Measurements from ENCODE around the gene ATP8A2. TPM values are rescaled to one million over a fixed set of nuclear protein-coding genes. Genes with fewer than 3 reads are reported as not detected.
"Not testable (repeated sequence)": the region's sequence is repeated elsewhere in the genome, so short reads cannot be mapped to it uniquely, and the experiment has no call there.

ATP8A2 gene
- total and polyA plus RNA-seq, 4 donors: 0.01 to 0.08 (median 0.05) TPM; not detected in 1

DNA sequence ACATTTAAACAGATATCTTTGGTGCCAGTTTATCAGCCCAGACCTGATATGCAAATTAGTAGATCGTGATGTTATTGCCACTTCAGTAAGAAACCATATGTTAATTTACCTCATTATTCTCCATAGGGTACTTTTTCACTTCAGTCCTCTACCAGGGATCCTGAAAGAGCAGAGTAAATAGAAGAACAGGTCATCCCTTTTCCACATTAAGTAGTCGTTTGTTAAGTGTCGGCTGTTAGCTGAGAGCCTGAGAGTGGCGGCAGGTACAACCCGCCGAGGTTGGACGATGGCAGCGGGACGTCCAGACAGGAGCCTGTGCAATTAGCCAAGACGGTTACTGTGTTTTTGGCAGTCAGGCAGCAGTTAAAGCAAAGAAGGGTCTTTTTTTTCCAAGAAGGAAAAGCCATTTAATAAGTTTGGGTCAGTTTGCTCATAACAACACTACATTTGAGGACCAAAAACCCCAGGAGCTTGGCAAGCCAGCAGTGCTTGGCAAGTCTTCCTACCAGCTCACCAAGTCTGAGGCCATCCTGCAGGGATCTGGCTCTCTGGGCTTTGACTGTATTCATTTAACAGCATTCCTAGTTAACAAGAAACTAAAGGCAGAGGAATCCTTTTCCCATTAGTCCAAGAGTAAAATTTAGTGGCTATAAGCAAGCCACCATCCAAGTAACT is 448.2 kb downstream of the ATP8A2 start:
- Histone ChIP-seq H3K27me3 (ENCODE audit: control insufficient read depth in 4 of 4, insufficient read depth in 4 of 4, low read length in 3 of 4) (peaks cover 0 to 3% (median 0%) of the 10 kb centered on the region in 4 donors), H3K27ac (ENCODE audit: low read depth in 1 of 2, low read length in 2 of 2) (no peak overlapping the region), H3K36me3 (ENCODE audit: control insufficient read depth in 4 of 4, insufficient read depth in 3 of 4, low read depth in 1 of 4, low read length in 3 of 4) (no peaks in the 10 kb centered on the region), H3K9ac (ENCODE audit: low read depth in 1 of 2, low read length in 2 of 2) (no peak overlapping the region), H3K9me3 (ENCODE audit: control insufficient read depth in 4 of 4, low read length in 3 of 4) (peaks cover 0 to 3% (median 0%) of the 10 kb centered on the region in 4 donors), H3K4me1 (ENCODE audit: control insufficient read depth in 4 of 4, insufficient read depth in 4 of 4, low read length in 3 of 4) (no peaks in the 10 kb centered on the region), H3K4me3 (ENCODE audit: low read depth in 1 of 3, low read length in 3 of 3) (no peak overlapping the region)
- TF ChIP-seq TAF1 (conservative IDR thresholded peaks at IDR 0.05) (no peak), YY1 (IDR thresholded peaks at IDR 0.05) (no peak), EGR1 (IDR thresholded peaks at IDR 0.05; ENCODE audit: low read depth in 2 of 2) (no peak), JUND (IDR thresholded peaks at IDR 0.05) (no peak)
- no peak for DNase-seq (ENCODE audit: low spot score)
- WGBS: 67% methylated on average over 10 of the region's 10 CpGs

DNA sequence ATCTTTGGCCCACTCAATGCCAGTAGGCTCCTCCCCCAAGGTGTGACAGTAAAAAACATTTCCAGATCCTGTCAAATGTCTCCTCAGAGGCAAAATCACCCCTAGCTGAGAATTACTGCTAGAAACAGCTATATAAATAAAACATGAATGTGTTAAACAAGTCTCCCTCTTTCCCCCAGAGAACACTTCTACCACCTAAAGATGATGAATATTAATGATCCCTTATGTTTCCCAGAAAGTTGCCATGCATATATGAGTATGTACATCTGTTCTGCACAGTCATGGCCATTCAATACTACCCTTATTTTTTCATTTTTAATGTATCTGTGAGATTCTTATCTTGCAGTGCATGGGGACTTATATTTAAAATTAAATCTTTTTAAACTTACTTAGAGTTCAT is 450.0 kb downstream of the ATP8A2 start:
- Histone ChIP-seq H3K36me3 (ENCODE audit: control insufficient read depth in 4 of 4, insufficient read depth in 3 of 4, low read depth in 1 of 4, low read length in 3 of 4) (no peaks in the 10 kb centered on the region), H3K4me3 (ENCODE audit: low read depth in 1 of 3, low read length in 3 of 3) (no peak overlapping the region), H3K27me3 (ENCODE audit: control insufficient read depth in 4 of 4, insufficient read depth in 4 of 4, low read length in 3 of 4) (peaks cover 0 to 3% (median 0%) of the 10 kb centered on the region in 4 donors), H3K27ac (ENCODE audit: low read depth in 1 of 2, low read length in 2 of 2) (no peak overlapping the region), H3K9me3 (ENCODE audit: control insufficient read depth in 4 of 4, low read length in 3 of 4) (peaks cover 0 to 3% (median 0%) of the 10 kb centered on the region in 4 donors), H3K9ac (ENCODE audit: low read depth in 1 of 2, low read length in 2 of 2) (no peak overlapping the region), H3K4me1 (ENCODE audit: control insufficient read depth in 4 of 4, insufficient read depth in 4 of 4, low read length in 3 of 4) (no peaks in the 10 kb centered on the region)
- DNase-seq (ENCODE audit: low spot score): no peak
- TF ChIP-seq, protein P1, sequence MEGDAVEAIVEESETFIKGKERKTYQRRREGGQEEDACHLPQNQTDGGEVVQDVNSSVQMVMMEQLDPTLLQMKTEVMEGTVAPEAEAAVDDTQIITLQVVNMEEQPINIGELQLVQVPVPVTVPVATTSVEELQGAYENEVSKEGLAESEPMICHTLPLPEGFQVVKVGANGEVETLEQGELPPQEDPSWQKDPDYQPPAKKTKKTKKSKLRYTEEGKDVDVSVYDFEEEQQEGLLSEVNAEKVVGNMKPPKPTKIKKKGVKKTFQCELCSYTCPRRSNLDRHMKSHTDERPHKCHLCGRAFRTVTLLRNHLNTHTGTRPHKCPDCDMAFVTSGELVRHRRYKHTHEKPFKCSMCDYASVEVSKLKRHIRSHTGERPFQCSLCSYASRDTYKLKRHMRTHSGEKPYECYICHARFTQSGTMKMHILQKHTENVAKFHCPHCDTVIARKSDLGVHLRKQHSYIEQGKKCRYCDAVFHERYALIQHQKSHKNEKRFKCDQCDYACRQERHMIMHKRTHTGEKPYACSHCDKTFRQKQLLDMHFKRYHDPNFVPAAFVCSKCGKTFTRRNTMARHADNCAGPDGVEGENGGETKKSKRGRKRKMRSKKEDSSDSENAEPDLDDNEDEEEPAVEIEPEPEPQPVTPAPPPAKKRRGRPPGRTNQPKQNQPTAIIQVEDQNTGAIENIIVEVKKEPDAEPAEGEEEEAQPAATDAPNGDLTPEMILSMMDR (IDR thresholded peaks at IDR 0.05; ENCODE audit: low read depth, low read length, missing input control): no peak
- TF ChIP-seq YY1 (IDR thresholded peaks at IDR 0.05): no peak
- TF ChIP-seq TAF1 (conservative IDR thresholded peaks at IDR 0.05): no peak
- no peak for TF ChIP-seq EGR1 (IDR thresholded peaks at IDR 0.05; ENCODE audit: low read depth in 2 of 2)
- TF ChIP-seq FOXA1 (IDR thresholded peaks at IDR 0.05): no peak
- no peak for TF ChIP-seq HNF4A (conservative IDR thresholded peaks at IDR 0.05)
- TF ChIP-seq RAD21 (IDR thresholded peaks at IDR 0.05): no peak
- TF ChIP-seq FOXA2 (IDR thresholded peaks at IDR 0.05): no peak
- no peak for TF ChIP-seq SP1 (IDR thresholded peaks at IDR 0.05)
- no peak for TF ChIP-seq GABPA (IDR thresholded peaks at IDR 0.05 in 1 of 2, conservative IDR thresholded peaks at IDR 0.05 in 1 of 2)
- TF ChIP-seq, protein P2, sequence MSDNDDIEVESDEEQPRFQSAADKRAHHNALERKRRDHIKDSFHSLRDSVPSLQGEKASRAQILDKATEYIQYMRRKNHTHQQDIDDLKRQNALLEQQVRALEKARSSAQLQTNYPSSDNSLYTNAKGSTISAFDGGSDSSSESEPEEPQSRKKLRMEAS (IDR thresholded peaks at IDR 0.05): no peak
- no peak for TF ChIP-seq JUND (IDR thresholded peaks at IDR 0.05)
- TF ChIP-seq, protein P3, sequence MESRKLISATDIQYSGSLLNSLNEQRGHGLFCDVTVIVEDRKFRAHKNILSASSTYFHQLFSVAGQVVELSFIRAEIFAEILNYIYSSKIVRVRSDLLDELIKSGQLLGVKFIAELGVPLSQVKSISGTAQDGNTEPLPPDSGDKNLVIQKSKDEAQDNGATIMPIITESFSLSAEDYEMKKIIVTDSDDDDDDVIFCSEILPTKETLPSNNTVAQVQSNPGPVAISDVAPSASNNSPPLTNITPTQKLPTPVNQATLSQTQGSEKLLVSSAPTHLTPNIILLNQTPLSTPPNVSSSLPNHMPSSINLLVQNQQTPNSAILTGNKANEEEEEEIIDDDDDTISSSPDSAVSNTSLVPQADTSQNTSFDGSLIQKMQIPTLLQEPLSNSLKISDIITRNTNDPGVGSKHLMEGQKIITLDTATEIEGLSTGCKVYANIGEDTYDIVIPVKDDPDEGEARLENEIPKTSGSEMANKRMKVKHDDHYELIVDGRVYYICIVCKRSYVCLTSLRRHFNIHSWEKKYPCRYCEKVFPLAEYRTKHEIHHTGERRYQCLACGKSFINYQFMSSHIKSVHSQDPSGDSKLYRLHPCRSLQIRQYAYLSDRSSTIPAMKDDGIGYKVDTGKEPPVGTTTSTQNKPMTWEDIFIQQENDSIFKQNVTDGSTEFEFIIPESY (IDR thresholded peaks at IDR 0.05): no peak
- TF ChIP-seq, protein P4, sequence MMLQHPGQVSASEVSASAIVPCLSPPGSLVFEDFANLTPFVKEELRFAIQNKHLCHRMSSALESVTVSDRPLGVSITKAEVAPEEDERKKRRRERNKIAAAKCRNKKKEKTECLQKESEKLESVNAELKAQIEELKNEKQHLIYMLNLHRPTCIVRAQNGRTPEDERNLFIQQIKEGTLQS (IDR thresholded peaks at IDR 0.05): no peak
- TF ChIP-seq HNF4G (IDR thresholded peaks at IDR 0.05): no peak
- no peak for TF ChIP-seq RXRA (IDR thresholded peaks at IDR 0.05)
- TF ChIP-seq, protein P5, sequence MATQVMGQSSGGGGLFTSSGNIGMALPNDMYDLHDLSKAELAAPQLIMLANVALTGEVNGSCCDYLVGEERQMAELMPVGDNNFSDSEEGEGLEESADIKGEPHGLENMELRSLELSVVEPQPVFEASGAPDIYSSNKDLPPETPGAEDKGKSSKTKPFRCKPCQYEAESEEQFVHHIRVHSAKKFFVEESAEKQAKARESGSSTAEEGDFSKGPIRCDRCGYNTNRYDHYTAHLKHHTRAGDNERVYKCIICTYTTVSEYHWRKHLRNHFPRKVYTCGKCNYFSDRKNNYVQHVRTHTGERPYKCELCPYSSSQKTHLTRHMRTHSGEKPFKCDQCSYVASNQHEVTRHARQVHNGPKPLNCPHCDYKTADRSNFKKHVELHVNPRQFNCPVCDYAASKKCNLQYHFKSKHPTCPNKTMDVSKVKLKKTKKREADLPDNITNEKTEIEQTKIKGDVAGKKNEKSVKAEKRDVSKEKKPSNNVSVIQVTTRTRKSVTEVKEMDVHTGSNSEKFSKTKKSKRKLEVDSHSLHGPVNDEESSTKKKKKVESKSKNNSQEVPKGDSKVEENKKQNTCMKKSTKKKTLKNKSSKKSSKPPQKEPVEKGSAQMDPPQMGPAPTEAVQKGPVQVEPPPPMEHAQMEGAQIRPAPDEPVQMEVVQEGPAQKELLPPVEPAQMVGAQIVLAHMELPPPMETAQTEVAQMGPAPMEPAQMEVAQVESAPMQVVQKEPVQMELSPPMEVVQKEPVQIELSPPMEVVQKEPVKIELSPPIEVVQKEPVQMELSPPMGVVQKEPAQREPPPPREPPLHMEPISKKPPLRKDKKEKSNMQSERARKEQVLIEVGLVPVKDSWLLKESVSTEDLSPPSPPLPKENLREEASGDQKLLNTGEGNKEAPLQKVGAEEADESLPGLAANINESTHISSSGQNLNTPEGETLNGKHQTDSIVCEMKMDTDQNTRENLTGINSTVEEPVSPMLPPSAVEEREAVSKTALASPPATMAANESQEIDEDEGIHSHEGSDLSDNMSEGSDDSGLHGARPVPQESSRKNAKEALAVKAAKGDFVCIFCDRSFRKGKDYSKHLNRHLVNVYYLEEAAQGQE (IDR thresholded peaks at IDR 0.05): no peak
- no peak for TF ChIP-seq NR2F2 (IDR thresholded peaks at IDR 0.05)

DNA sequence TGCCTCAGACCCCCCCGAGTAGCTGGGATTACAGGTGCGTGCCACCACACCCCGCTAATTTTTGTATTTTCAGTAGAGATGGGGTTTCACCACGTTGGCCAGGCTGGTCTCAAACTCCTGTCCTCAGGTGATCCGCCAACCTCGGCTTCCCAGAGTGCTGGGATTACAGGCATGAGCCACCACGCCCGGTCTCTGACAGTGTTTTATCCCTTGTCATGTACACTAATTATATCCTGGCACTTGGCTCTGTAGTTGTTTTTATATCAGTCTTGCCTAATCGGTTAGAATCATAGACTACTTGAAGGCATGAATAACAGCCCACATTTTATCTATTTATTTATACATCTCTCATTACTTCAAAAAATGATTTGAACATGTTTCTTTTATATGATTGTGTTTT is 455.4 kb downstream of the ATP8A2 start:
- H3K27ac ChIP-seq (ENCODE audit: low read depth in 1 of 2, low read length in 2 of 2); H3K9ac ChIP-seq (ENCODE audit: low read depth in 1 of 2, low read length in 2 of 2); H3K9me3 ChIP-seq (ENCODE audit: control insufficient read depth in 4 of 4, low read length in 3 of 4); H3K4me1 ChIP-seq (ENCODE audit: control insufficient read depth in 4 of 4, insufficient read depth in 4 of 4, low read length in 3 of 4); H3K36me3 ChIP-seq (ENCODE audit: control insufficient read depth in 4 of 4, insufficient read depth in 3 of 4, low read depth in 1 of 4, low read length in 3 of 4); DNase-seq (ENCODE audit: low spot score); H3K27me3 ChIP-seq (ENCODE audit: control insufficient read depth in 4 of 4, insufficient read depth in 4 of 4, low read length in 3 of 4); H3K4me3 ChIP-seq (ENCODE audit: low read depth in 1 of 3, low read length in 3 of 3): not testable (repeated sequence)
- WGBS: 78% methylated on average over 9 of the region's 9 CpGs

Data from liver (tissue), 9 donors.